ENCODE results near the gene GPC3. TPM values are rescaled to one million over a fixed set of nuclear protein-coding genes. Genes with fewer than 3 reads are reported as not detected.
"Not testable (repeated sequence)": the region's sequence is repeated elsewhere in the genome, so short reads cannot be mapped to it uniquely, and the experiment has no call there.

The GPC3 gene
- total RNA-seq, 1 donor: not detected

DNA sequence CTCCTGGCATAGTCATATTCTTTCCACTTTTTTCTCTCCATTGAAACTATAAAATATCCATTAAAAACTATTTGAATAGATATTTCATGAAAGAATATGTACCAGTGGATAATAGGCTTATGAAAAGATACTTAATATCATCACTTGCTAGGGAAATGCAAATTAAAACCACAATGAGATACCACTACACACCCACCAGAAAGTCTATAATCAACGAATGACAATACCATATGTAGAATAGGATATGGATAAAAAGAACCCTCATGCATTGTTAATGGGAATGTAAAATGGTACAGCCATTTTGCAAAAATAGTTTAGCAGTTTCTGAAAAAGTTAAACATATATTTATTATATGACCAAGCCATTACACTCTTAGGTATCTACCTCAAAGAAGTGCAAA lies 351.4 kb downstream of the GPC3 start:
- peaks cover under 1% of the 10 kb centered on the region for H3K27me3 ChIP-seq (ENCODE audit: insufficient read depth, low read length)
- no peak overlapping the region for H3K27ac ChIP-seq (ENCODE audit: low read depth, low read length)

GRCh38 chrX:133633162-133633561 lies 352.2 kb downstream of the GPC3 start:
- no peak overlapping the region for H3K4me2 ChIP-seq (ENCODE audit: insufficient read depth, low read length)
- TF ChIP-seq, protein P1, sequence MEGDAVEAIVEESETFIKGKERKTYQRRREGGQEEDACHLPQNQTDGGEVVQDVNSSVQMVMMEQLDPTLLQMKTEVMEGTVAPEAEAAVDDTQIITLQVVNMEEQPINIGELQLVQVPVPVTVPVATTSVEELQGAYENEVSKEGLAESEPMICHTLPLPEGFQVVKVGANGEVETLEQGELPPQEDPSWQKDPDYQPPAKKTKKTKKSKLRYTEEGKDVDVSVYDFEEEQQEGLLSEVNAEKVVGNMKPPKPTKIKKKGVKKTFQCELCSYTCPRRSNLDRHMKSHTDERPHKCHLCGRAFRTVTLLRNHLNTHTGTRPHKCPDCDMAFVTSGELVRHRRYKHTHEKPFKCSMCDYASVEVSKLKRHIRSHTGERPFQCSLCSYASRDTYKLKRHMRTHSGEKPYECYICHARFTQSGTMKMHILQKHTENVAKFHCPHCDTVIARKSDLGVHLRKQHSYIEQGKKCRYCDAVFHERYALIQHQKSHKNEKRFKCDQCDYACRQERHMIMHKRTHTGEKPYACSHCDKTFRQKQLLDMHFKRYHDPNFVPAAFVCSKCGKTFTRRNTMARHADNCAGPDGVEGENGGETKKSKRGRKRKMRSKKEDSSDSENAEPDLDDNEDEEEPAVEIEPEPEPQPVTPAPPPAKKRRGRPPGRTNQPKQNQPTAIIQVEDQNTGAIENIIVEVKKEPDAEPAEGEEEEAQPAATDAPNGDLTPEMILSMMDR (IDR thresholded peaks at IDR 0.05; ENCODE audit: extremely low read depth, low read depth, low read length): no peak
- no peaks in the 10 kb centered on the region for H3K27me3 ChIP-seq (ENCODE audit: insufficient read depth, low read length)
- no peak overlapping the region for H3K27ac ChIP-seq (ENCODE audit: low read depth, low read length)
- no peak overlapping the region for H2AFZ ChIP-seq (ENCODE audit: low read length)
- H3K36me3 ChIP-seq (ENCODE audit: insufficient read depth, low read length): no peaks in the 10 kb centered on the region
- no peak overlapping the region for H3K4me3 ChIP-seq (ENCODE audit: insufficient read depth, low read length)
- no peaks in the 10 kb centered on the region for H3K9me3 ChIP-seq (ENCODE audit: low read depth, low read length)
- H3K4me1 ChIP-seq (ENCODE audit: insufficient read depth, low read length): no peaks in the 10 kb centered on the region
- no peaks in the 10 kb centered on the region for H3K79me2 ChIP-seq (ENCODE audit: insufficient read depth, low read length)
- H4K20me1 ChIP-seq (ENCODE audit: insufficient read depth, low read length): no peaks in the 10 kb centered on the region
- peak; percentile 44 for DNase-seq (ENCODE audit: insufficient read length, low spot score, missing footprints)

More for the DNA sequence above, 351.4 kb downstream of the GPC3 start:
- Histone ChIP-seq H3K4me2 (ENCODE audit: insufficient read depth, low read length) (no peak overlapping the region), H4K20me1 (ENCODE audit: insufficient read depth, low read length) (no peaks in the 10 kb centered on the region), H3K9me3 (ENCODE audit: low read depth, low read length) (no peaks in the 10 kb centered on the region), H3K4me1 (ENCODE audit: insufficient read depth, low read length) (no peaks in the 10 kb centered on the region), H2AFZ (ENCODE audit: low read length) (no peak overlapping the region), H3K4me3 (ENCODE audit: insufficient read depth, low read length) (no peak overlapping the region), H3K79me2 (ENCODE audit: insufficient read depth, low read length) (no peaks in the 10 kb centered on the region), H3K36me3 (ENCODE audit: insufficient read depth, low read length) (no peaks in the 10 kb centered on the region)
- no peak for DNase-seq (ENCODE audit: insufficient read length, low spot score, missing footprints)
- TF ChIP-seq, protein P1 (IDR thresholded peaks at IDR 0.05; ENCODE audit: extremely low read depth, low read depth, low read length): no peak

GRCh38 chrX:133630362-133630761 lies 355.0 kb downstream of the GPC3 start:
- H3K4me1 ChIP-seq (ENCODE audit: insufficient read depth, low read length): no peaks in the 10 kb centered on the region
- no peak overlapping the region for H3K27ac ChIP-seq (ENCODE audit: low read depth, low read length)
- no peaks in the 10 kb centered on the region for H4K20me1 ChIP-seq (ENCODE audit: insufficient read depth, low read length)
- TF ChIP-seq, protein P1 (IDR thresholded peaks at IDR 0.05; ENCODE audit: extremely low read depth, low read depth, low read length): no peak
- no peaks in the 10 kb centered on the region for H3K9me3 ChIP-seq (ENCODE audit: low read depth, low read length)
- no peak for DNase-seq (ENCODE audit: insufficient read length, low spot score, missing footprints)
- H3K4me2 ChIP-seq (ENCODE audit: insufficient read depth, low read length): no peak overlapping the region
- no peaks in the 10 kb centered on the region for H3K79me2 ChIP-seq (ENCODE audit: insufficient read depth, low read length)
- H3K36me3 ChIP-seq (ENCODE audit: insufficient read depth, low read length): no peaks in the 10 kb centered on the region
- H3K27me3 ChIP-seq (ENCODE audit: insufficient read depth, low read length): no peaks in the 10 kb centered on the region
- H2AFZ ChIP-seq (ENCODE audit: low read length): no peak overlapping the region
- H3K4me3 ChIP-seq (ENCODE audit: insufficient read depth, low read length): no peak overlapping the region

DNA sequence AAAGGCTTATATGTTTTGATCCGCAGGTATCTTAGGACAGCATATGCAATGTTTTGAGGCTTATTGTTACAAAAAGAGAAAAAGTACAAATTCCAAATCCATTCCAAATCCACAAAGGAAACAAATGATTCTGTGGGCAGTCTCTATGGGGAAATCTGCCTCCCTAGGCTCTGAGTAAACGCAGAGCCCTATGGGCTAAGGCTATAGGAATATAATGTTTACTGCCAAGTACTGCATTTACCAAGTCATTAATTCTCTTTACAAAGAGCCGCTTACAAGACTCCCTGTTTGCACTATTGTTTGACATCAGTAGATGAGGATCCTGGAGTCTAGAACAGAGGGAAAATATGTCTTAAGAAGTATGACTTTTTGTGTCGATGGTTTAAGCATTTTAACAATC lies 357.7 kb downstream of the GPC3 start:
- H3K9me3 ChIP-seq (ENCODE audit: low read depth, low read length): no peaks in the 10 kb centered on the region
- H3K4me1 ChIP-seq (ENCODE audit: insufficient read depth, low read length): no peaks in the 10 kb centered on the region
- no peaks in the 10 kb centered on the region for H3K36me3 ChIP-seq (ENCODE audit: insufficient read depth, low read length)
- TF ChIP-seq, protein P1 (IDR thresholded peaks at IDR 0.05; ENCODE audit: extremely low read depth, low read depth, low read length): no peak
- no peaks in the 10 kb centered on the region for H4K20me1 ChIP-seq (ENCODE audit: insufficient read depth, low read length)
- H3K4me3 ChIP-seq (ENCODE audit: insufficient read depth, low read length): no peak overlapping the region
- H3K79me2 ChIP-seq (ENCODE audit: insufficient read depth, low read length): no peaks in the 10 kb centered on the region
- H3K27me3 ChIP-seq (ENCODE audit: insufficient read depth, low read length): no peaks in the 10 kb centered on the region
- H3K27ac ChIP-seq (ENCODE audit: low read depth, low read length): no peak overlapping the region
- H3K4me2 ChIP-seq (ENCODE audit: insufficient read depth, low read length): no peak overlapping the region
- DNase-seq (ENCODE audit: insufficient read length, low spot score, missing footprints): no peak
- H2AFZ ChIP-seq (ENCODE audit: low read length): no peak overlapping the region

- not testable (repeated sequence) for H2AFZ ChIP-seq (ENCODE audit: low read length); H3K27ac ChIP-seq (ENCODE audit: low read depth, low read length)
Observed at GRCh38 chrX:133621384-133621783, 364.0 kb downstream of the GPC3 start.

More at GRCh38 chrX:133621384-133621783, 364.0 kb downstream of the GPC3 start:
- not testable (repeated sequence) for H3K79me2 ChIP-seq (ENCODE audit: insufficient read depth, low read length); DNase-seq (ENCODE audit: insufficient read length, low spot score, missing footprints); H3K4me3 ChIP-seq (ENCODE audit: insufficient read depth, low read length); H3K9me3 ChIP-seq (ENCODE audit: low read depth, low read length); H3K4me1 ChIP-seq (ENCODE audit: insufficient read depth, low read length); H4K20me1 ChIP-seq (ENCODE audit: insufficient read depth, low read length); H3K4me2 ChIP-seq (ENCODE audit: insufficient read depth, low read length); H3K36me3 ChIP-seq (ENCODE audit: insufficient read depth, low read length); H3K27me3 ChIP-seq (ENCODE audit: insufficient read depth, low read length)

Measured in osteoblast (primary cell).